D721Med (cell line): ENCODE results near the gene SHISAL2B.

Source experiments
- DNase-seq: peaks from one replicate; pipeline ENCODE4 v3.0.0; 2011; ENCODE audit warnings: low spot score; ENCODE audit not compliant: insufficient read length
- FAIRE-seq: peaks from 2 replicates; lab custom pipeline; 2011; peaks lifted over from hg19 to GRCh38; lab: Jason Lieb, UNC
- CTCF ChIP-seq: IDR thresholded peaks from 2 replicates; pipeline ENCODE4 v1.5.1; 2012; ENCODE audit warnings: mild to moderate bottlenecking, control low read depth; ENCODE audit not compliant: insufficient read depth; ENCODE audit errors: missing control alignments

SHISAL2B gene

GRCh38 chr5:64742411-64742810, 52.1 kb downstream of the SHISAL2B start:
- TF ChIP-seq CTCF, result no peak
- FAIRE-seq, result no peak
- DNase-seq, result no peak

- no peak for FAIRE-seq
- DNase-seq, result no peak
- no peak for TF ChIP-seq CTCF
Observed at GRCh38 chr5:64742821-64743220, 52.5 kb downstream of the SHISAL2B start.

- DNase-seq (no peak), FAIRE-seq (no peak)
- TF ChIP-seq CTCF, result no peak
Observed at GRCh38 chr5:64744914-64745313, 54.6 kb downstream of the SHISAL2B start.

- DNase-seq (no peak), FAIRE-seq (peak; percentile 46)
- no peak for TF ChIP-seq CTCF
Observed at GRCh38 chr5:64746446-64746845, 56.1 kb downstream of the SHISAL2B start.

GRCh38 chr5:64749385-64749784, 59.1 kb downstream of the SHISAL2B start:
- DNase-seq (no peak), FAIRE-seq (no peak)
- TF ChIP-seq CTCF, result no peak

- DNase-seq, result no peak
- no peak for TF ChIP-seq CTCF
- FAIRE-seq, result no peak
Observed at GRCh38 chr5:64754066-64754465, 63.8 kb downstream of the SHISAL2B start.

- FAIRE-seq, result no peak
- TF ChIP-seq CTCF, result no peak
- no peak for DNase-seq
Observed at GRCh38 chr5:64758901-64759300, 68.6 kb downstream of the SHISAL2B start.
